CD4-positive, alpha-beta T cell treated with Interleukin-17A for 4 hours (primary cell): ENCODE data around the gene ERVV-1.

Experiments used
- DNase-seq: peaks from one replicate; pipeline ENCODE4 v3.0.0-alpha.2; 2020; ENCODE audit warnings: mixed read lengths

ERVV-1 gene

DNA sequence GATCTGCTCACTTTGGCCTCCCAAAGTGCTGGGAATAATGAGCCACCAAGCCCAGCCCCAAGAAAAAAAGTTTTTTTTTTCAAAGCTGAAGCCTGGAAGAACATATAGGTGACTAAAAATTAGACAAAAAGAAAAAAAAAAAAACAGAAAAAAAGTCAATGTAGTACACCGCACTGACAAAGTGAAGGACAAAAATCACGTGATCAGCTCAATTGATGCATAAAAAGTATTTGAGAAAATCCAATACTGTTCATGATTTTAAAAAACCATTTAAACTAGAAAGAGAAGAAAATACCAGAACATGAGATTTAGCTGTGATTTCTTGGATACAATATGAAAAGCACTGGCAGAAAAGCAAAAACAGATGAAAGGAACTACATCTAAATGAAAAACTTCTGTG lies 20.3 kb downstream of the ERVV-1 start:
- no peak for DNase-seq

DNA sequence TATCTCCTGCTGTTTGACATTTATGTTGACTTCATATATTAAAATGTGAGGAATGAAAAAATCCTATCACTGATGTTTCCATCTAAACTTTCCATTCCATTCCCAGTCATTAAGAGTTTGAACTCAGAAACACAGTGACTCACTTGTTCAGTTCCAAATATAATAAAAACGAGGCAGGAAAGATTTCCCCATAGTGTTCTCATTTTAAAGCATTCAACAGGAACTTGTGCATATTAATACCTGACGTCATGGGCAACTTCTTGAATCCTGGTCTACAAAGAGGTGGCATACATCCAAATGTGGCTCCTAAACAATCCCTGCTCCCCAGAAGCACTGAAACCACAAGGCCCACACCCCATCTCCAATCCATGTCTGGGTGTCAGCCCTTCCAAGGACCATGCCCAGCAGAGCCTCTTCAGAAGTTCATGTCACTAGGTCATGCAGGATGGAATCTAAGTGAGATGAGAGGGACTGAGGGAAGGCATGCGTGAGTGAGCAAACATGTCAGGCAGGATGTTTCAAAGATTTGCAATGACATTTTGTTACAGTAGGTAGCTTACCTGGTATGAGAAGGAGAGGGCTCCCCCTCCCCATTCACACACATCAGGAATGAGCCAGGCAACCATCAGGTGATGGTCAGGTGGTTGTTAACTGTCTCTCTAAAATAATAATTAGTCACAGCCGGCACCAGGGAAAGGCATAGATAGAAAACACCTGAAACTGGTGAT lies 21.4 kb downstream of the ERVV-1 start:
- no peak for DNase-seq

DNA sequence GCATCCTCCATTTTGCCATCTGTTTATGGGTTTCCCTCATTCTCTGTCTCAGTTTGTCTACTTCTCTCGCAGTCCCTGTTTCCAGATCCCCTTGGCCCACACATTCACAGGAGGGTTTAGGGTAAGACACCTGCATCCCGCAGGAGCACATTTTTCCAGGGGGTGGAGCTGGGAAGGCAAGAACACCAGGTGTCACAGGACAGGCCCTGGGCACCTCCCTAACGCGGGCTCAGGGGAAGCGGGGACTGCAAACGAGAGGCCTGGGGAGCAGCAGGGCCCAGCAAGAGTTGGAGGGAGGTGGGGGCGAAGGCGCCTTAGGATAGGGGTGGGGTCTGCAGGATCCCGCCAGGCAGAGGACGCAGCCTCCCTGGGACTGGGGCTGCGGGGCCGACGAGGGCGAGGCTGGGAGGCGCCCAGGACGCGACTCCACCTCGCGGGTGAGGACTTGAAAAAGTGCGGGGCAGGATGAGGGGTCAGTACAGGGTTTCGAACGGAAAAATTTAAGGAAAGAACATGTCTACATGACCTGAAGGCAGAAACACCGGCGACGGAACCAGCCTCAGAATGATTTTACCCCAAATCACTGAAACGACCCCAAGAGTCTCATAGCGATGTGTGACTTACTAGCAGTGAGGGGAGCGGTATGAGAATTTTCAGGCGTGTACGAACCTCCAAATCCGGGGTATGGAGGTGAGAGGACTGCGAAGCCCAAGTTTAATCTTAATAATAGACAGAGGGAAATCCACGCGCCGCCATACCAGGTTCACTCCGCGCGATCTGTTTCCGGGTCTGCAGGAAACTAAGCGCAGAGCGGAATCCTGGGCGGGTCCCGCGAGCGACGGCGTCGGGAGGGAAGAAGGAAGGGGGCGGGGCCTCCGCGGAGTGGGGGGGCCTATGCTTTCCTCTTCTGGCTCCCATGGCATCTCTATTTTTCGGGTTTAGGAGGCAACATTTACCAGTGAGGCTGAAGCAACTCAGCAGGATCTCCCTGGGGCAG lies 23.7 kb downstream of the ERVV-1 start:
- no peak for DNase-seq

DNA sequence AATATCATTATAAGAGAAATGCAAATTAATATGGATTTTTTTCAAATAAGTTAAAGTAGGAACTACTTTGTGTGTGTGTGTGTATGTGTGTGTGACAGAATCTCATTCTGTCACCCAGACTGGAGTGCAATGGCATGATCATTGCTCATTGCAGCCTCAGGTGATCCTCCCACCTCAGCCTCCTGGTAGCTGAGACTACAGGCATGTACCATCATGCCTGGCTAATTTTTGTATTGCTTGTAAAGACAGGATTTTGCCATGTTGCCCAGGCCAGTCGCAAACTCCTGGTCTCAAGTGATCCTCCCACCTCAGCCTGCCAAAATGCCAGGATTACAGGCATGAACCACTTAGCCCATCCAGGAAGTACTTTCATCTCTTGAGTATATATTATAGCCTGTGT lies 27.6 kb downstream of the ERVV-1 start:
- DNase-seq: no peak

DNA sequence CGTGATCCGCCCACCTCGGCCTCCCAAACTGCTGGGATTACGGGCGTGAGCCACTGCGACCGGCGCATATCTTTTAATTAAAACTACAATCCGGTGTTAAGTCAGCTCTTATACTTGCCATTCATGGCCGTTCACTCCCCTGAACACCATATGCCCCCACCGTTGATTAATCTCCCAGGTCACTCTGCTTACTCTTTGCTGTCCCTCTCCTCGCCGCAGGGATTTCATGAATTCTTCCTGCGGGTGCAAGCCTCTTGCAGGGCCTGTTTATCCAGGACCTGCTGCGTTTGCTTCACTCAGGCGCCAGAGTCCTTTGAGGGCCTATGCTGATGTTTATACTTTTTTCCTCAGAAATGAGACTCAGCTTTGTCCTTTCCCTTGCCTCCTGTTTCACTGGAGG lies 31.8 kb downstream of the ERVV-1 start:
- no peak for DNase-seq

DNA sequence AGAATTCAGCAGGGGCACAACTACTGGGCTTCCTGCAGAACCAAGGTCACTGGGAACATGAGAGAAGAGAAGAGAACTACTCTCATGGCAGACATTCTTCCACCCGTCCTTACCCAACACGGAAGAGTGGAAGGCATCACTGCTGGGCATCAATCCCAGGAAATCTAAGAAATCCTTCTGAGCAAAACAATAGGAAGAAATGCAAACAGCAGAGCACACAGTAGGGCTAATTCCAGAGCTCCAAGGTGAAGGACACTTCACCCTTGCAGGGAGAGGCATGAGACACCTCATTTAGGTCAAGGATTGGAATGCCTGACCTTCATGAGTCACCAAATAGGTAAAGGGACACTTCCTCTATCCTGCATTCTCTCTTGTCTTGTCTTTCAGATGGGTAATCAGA lies 33.7 kb downstream of the ERVV-1 start:
- DNase-seq: no peak

DNA sequence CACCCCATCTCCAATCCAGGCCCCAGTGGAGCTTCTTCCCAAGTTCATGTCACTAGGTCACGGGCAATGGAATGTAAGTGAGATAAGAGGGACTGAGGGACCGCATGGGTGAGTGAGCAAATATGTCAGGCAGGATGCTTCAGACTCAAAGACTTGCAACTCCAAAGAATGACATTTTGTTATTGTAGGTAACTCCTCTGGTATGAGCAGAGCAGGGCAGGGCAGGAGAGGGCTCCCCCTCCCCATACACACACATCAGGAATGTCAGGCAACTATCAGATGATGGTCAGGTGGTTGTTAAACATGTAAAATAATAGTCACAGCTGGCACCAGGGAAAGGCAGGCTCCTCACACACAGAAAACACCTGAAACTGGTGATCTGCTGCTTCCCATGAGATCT lies 41.4 kb downstream of the ERVV-1 start:
- DNase-seq: no peak

DNA sequence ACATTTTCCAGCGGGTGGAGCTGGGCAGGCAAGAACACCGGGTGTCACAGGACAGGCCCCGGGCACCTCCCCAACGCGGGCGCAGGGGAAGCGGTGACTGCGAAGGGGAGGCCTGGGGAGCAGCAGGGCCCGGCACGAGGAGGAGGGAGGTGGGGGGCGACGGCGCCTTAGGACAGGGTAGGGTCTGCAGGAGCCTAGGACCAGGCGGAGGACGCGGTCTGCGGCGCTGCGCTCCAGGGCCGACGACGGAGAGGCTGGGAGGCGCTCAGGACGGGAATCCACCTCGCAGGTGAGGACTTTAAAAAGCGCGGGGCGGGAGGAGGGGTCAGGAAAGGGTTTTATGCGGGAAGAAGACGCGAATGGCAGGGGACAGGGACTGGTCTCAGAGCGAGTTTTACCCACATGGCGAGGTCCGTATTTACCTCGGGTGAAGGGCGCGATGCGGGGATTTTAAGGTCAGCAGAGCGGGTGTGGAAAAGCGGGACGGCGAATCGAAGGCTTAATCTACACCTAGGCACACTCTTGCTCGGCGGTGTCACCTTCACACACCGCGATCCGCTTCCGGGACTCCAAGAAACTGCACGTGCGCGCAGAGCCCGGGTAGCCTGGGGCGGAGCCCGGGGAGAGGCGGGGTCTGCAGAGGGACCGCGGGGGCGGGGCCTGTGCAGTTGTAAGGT lies 44.3 kb downstream of the ERVV-1 start:
- no peak for DNase-seq
